ENCODE measurements around the gene FGFR3.

The FGFR3 gene

DNA sequence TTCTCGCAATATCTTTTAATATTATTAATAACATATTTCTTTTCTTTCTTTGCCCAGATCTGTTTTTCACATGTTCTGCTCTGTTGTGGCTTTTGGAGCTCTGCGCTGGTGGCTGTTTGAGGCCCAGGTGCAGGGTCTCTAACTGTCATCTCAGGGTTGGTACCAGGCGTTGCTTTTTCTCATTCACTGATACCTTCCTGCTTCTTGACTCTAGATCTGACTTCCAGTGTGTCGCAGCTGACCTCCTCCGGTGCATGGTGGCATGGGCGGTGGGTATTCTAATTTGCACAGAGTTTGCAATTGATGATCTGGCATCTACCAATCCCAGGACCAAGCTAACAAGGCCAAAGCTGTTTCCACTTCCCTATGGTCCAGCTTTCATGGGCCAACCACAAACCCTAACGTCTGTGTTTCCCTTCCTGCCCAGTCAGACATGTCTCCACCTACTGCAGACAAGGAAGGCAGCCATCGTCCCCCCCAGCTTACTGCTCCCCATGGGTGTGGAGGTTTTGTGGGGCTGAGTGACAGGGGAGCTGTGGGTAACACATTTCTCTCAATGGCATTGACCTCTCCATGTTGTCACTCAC is 37.6 kb downstream of the FGFR3 start:
- no peak overlapping the region for H3K4me3 ChIP-seq (ENCODE audit: low read length)

DNA sequence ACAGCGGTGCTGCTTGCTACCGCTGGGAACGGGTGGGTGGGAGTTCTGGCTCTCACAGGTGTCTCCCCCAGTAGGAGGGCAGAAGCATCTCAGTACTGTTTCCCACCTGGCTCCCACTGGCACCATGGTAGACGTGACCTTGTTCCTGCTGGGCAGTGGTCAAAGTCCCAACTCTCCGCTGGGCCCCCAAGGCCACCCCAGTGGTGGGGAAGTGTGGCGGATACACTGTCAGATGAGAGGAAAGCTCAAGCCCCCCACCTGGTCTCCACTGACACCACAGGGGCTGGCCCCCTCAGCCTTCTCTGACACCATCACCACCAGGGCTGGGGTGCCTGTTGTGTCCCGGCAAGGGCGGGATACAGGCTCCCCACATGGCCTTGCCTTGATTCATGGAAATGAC is 38.2 kb downstream of the FGFR3 start:
- Histone ChIP-seq H2BK120ac (ENCODE audit: low read depth, low read length) (no peak overlapping the region), H3K36me3 (ENCODE audit: control insufficient read depth, insufficient read depth, low read length) (peaks cover 3% of the 10 kb centered on the region)
- no CpG with 5 or more reads among the region's 8 CpGs for WGBS (ENCODE audit: extremely low coverage, insufficient coverage, low lambda C conversion rate)

More for the DNA sequence above, 37.6 kb downstream of the FGFR3 start:
- Histone ChIP-seq H3K56ac (ENCODE audit: low read length) (no peak overlapping the region), H3K79me2 (ENCODE audit: control insufficient read depth, insufficient read depth, low read length) (no peaks in the 10 kb centered on the region), H3K9ac (ENCODE audit: low read length) (no peak overlapping the region), H4K8ac (ENCODE audit: low read depth, low read length) (no peak overlapping the region), H3K27ac (ENCODE audit: low read depth, low read length) (no peak overlapping the region), H3K23ac (ENCODE audit: low read length) (no peak overlapping the region), H3K27me3 (ENCODE audit: insufficient read depth, low read length, poor library complexity) (no peaks in the 10 kb centered on the region), H2BK5ac (ENCODE audit: low read length) (no peak overlapping the region), H3K79me1 (ENCODE audit: low read length) (no peaks in the 10 kb centered on the region), H2BK15ac (replicated peaks; ENCODE audit: low read depth) (no peak overlapping the region), H3K4ac (ENCODE audit: low read depth, low read length) (no peak overlapping the region), H3K4me1 (ENCODE audit: control insufficient read depth, low read depth, low read length) (no peaks in the 10 kb centered on the region), H2AK5ac (ENCODE audit: low read length) (no peak overlapping the region), H3K36me3 (ENCODE audit: control insufficient read depth, insufficient read depth, low read length) (peaks cover 5% of the 10 kb centered on the region), H3K4me2 (ENCODE audit: low read length) (no peak overlapping the region), H4K5ac (ENCODE audit: low read length) (no peak overlapping the region), H3K18ac (ENCODE audit: low read length) (no peak overlapping the region), H2BK120ac (ENCODE audit: low read depth, low read length) (no peak overlapping the region)
- DNase-seq: no peak
- no CpG with 5 or more reads among the region's 8 CpGs for WGBS (ENCODE audit: extremely low coverage, insufficient coverage, low lambda C conversion rate)

GRCh38 chr4:1832690-1833089 is 39.6 kb downstream of the FGFR3 start:
- H3K4ac ChIP-seq (ENCODE audit: low read depth, low read length): no peak overlapping the region
- H3K4me2 ChIP-seq (ENCODE audit: low read length): no peak overlapping the region
- H3K27me3 ChIP-seq (ENCODE audit: insufficient read depth, low read length, poor library complexity): no peaks in the 10 kb centered on the region
- H2BK120ac ChIP-seq (ENCODE audit: low read depth, low read length): no peak overlapping the region
- H3K56ac ChIP-seq (ENCODE audit: low read length): no peak overlapping the region
- H4K8ac ChIP-seq (ENCODE audit: low read depth, low read length): no peak overlapping the region
- no peak overlapping the region for H3K18ac ChIP-seq (ENCODE audit: low read length)
- no CpG with 5 or more reads among the region's 18 CpGs for WGBS (ENCODE audit: extremely low coverage, insufficient coverage, low lambda C conversion rate)
- H2AK5ac ChIP-seq (ENCODE audit: low read length): no peak overlapping the region
- H3K79me1 ChIP-seq (ENCODE audit: low read length): no peaks in the 10 kb centered on the region
- H2BK15ac ChIP-seq (replicated peaks; ENCODE audit: low read depth): no peak overlapping the region
- no peak overlapping the region for H3K9ac ChIP-seq (ENCODE audit: low read length)
- H3K27ac ChIP-seq (ENCODE audit: low read depth, low read length): no peak overlapping the region
- no peak for DNase-seq
- no peaks in the 10 kb centered on the region for H3K79me2 ChIP-seq (ENCODE audit: control insufficient read depth, insufficient read depth, low read length)
- no peaks in the 10 kb centered on the region for H3K4me1 ChIP-seq (ENCODE audit: control insufficient read depth, low read depth, low read length)
- no peak overlapping the region for H3K23ac ChIP-seq (ENCODE audit: low read length)
- no peak overlapping the region for H3K4me3 ChIP-seq (ENCODE audit: low read length)
- H3K36me3 ChIP-seq (ENCODE audit: control insufficient read depth, insufficient read depth, low read length): peaks cover 3% of the 10 kb centered on the region
- no peak overlapping the region for H4K5ac ChIP-seq (ENCODE audit: low read length)
- no peak overlapping the region for H2BK5ac ChIP-seq (ENCODE audit: low read length)

More for the DNA sequence above, 38.2 kb downstream of the FGFR3 start:
- H3K27me3 ChIP-seq (ENCODE audit: insufficient read depth, low read length, poor library complexity): no peaks in the 10 kb centered on the region
- no peak overlapping the region for H3K4ac ChIP-seq (ENCODE audit: low read depth, low read length)
- no peak overlapping the region for H4K5ac ChIP-seq (ENCODE audit: low read length)
- no peak overlapping the region for H3K4me3 ChIP-seq (ENCODE audit: low read length)
- H3K27ac ChIP-seq (ENCODE audit: low read depth, low read length): no peak overlapping the region
- H3K18ac ChIP-seq (ENCODE audit: low read length): no peak overlapping the region
- no peak overlapping the region for H3K9ac ChIP-seq (ENCODE audit: low read length)
- no peaks in the 10 kb centered on the region for H3K4me1 ChIP-seq (ENCODE audit: control insufficient read depth, low read depth, low read length)
- H2AK5ac ChIP-seq (ENCODE audit: low read length): no peak overlapping the region
- H2BK5ac ChIP-seq (ENCODE audit: low read length): no peak overlapping the region
- no peak for DNase-seq
- no peaks in the 10 kb centered on the region for H3K79me2 ChIP-seq (ENCODE audit: control insufficient read depth, insufficient read depth, low read length)
- no peaks in the 10 kb centered on the region for H3K79me1 ChIP-seq (ENCODE audit: low read length)
- H2BK15ac ChIP-seq (replicated peaks; ENCODE audit: low read depth): no peak overlapping the region
- H3K56ac ChIP-seq (ENCODE audit: low read length): no peak overlapping the region
- no peak overlapping the region for H4K8ac ChIP-seq (ENCODE audit: low read depth, low read length)
- H3K4me2 ChIP-seq (ENCODE audit: low read length): no peak overlapping the region
- H3K23ac ChIP-seq (ENCODE audit: low read length): no peak overlapping the region

DNA sequence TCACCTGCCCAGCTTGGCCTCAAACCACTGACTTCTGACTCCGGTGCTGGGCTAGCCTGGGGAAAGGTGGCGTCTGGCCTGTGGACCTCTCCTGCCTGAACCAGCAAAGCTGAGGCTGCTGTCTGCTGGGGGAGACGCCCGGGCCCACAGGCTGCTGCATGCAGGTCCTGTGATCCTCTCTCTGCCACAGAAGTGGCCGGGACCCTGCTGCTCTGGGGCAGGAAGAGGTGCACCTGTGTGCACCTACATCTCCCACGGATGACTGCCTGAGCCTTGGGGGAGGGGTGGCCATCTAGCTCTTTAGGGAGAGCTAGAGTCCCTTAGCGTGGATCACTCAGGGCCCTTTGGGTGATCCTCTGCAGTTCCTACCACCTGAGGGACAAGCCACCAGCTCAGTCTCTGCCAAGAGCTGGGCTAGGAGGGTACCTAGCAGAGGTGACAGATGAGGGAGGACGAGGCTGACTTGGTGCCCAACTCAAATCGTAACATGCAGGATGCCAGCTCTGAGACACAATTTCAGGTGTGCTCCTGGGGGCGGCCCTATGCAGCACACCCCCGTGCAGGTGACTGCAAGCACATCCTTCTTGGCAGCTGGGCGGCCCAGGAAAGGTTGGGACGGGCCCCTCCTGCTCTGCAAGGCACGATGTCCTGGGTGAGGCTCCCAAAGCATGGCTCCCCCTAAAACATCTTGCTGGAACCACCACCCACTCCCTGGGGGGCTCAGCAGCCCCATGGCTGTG is 40.4 kb downstream of the FGFR3 start:
- H3K18ac ChIP-seq (ENCODE audit: low read length): no peak overlapping the region
- H4K8ac ChIP-seq (ENCODE audit: low read depth, low read length): no peak overlapping the region
- H3K27me3 ChIP-seq (ENCODE audit: insufficient read depth, low read length, poor library complexity): no peaks in the 10 kb centered on the region
- H2BK120ac ChIP-seq (ENCODE audit: low read depth, low read length): no peak overlapping the region
- no CpG with 5 or more reads among the region's 14 CpGs for WGBS (ENCODE audit: extremely low coverage, insufficient coverage, low lambda C conversion rate)
- H3K27ac ChIP-seq (ENCODE audit: low read depth, low read length): no peak overlapping the region
- no peak overlapping the region for H3K23ac ChIP-seq (ENCODE audit: low read length)
- no peak overlapping the region for H3K9ac ChIP-seq (ENCODE audit: low read length)
- no peak overlapping the region for H3K4ac ChIP-seq (ENCODE audit: low read depth, low read length)
- no peak overlapping the region for H3K56ac ChIP-seq (ENCODE audit: low read length)
- H3K4me3 ChIP-seq (ENCODE audit: low read length): no peak overlapping the region
- DNase-seq: no peak
- H2AK5ac ChIP-seq (ENCODE audit: low read length): no peak overlapping the region
- H3K79me1 ChIP-seq (ENCODE audit: low read length): no peaks in the 10 kb centered on the region
- H2BK15ac ChIP-seq (replicated peaks; ENCODE audit: low read depth): no peak overlapping the region
- no peak overlapping the region for H2BK5ac ChIP-seq (ENCODE audit: low read length)
- no peak overlapping the region for H4K5ac ChIP-seq (ENCODE audit: low read length)
- H3K4me1 ChIP-seq (ENCODE audit: control insufficient read depth, low read depth, low read length): no peaks in the 10 kb centered on the region
- no peak overlapping the region for H3K4me2 ChIP-seq (ENCODE audit: low read length)
- no peaks in the 10 kb centered on the region for H3K79me2 ChIP-seq (ENCODE audit: control insufficient read depth, insufficient read depth, low read length)
- peaks cover 3% of the 10 kb centered on the region for H3K36me3 ChIP-seq (ENCODE audit: control insufficient read depth, insufficient read depth, low read length)

- Histone ChIP-seq H3K56ac (ENCODE audit: low read length) (no peak overlapping the region), H3K4me2 (ENCODE audit: low read length) (no peak overlapping the region), H3K4me3 (ENCODE audit: low read length) (no peak overlapping the region), H4K5ac (ENCODE audit: low read length) (no peak overlapping the region), H3K4ac (ENCODE audit: low read depth, low read length) (no peak overlapping the region), H3K79me2 (ENCODE audit: control insufficient read depth, insufficient read depth, low read length) (no peaks in the 10 kb centered on the region), H2BK15ac (replicated peaks; ENCODE audit: low read depth) (no peak overlapping the region), H3K23ac (ENCODE audit: low read length) (no peak overlapping the region), H3K9ac (ENCODE audit: low read length) (no peak overlapping the region), H3K4me1 (ENCODE audit: control insufficient read depth, low read depth, low read length) (no peaks in the 10 kb centered on the region), H2BK5ac (ENCODE audit: low read length) (no peak overlapping the region), H2AK5ac (ENCODE audit: low read length) (no peak overlapping the region), H4K8ac (ENCODE audit: low read depth, low read length) (no peak overlapping the region), H3K27ac (ENCODE audit: low read depth, low read length) (no peak overlapping the region), H3K18ac (ENCODE audit: low read length) (no peak overlapping the region), H3K36me3 (ENCODE audit: control insufficient read depth, insufficient read depth, low read length) (peaks cover 3% of the 10 kb centered on the region), H3K79me1 (ENCODE audit: low read length) (no peaks in the 10 kb centered on the region), H3K27me3 (ENCODE audit: insufficient read depth, low read length, poor library complexity) (no peaks in the 10 kb centered on the region), H2BK120ac (ENCODE audit: low read depth, low read length) (no peak overlapping the region)
- no CpG with 5 or more reads among the region's 21 CpGs for WGBS (ENCODE audit: extremely low coverage, insufficient coverage, low lambda C conversion rate)
- DNase-seq: no peak
These were observed 41.1 kb downstream of the FGFR3 start for GRCh38 chr4:1834047-1834775.

All from mesendoderm (in vitro differentiated cells).